Ishikawa (cell line): ENCODE data around the gene HSPB6.

ENCODE experiments used
- CEBPB ChIP-seq: IDR thresholded peaks from 2 replicates; pipeline ENCODE4 v1.6.1; 2012
- CREB1 ChIP-seq: IDR thresholded peaks from 2 replicates; pipeline ENCODE4 v1.6.1; 2012; ENCODE audit warnings: low read depth
- EGR1 ChIP-seq: IDR thresholded peaks from 2 replicates; pipeline ENCODE4 v1.6.1; 2012
- EP300 ChIP-seq: IDR thresholded peaks from 2 replicates; pipeline ENCODE4 v1.6.1; 2012; ENCODE audit warnings: borderline replicate concordance
- FOXM1 ChIP-seq: IDR thresholded peaks from 2 replicates; pipeline ENCODE4 v1.6.1; 2012; ENCODE audit warnings: low read depth, borderline replicate concordance
- NFIC ChIP-seq: IDR thresholded peaks from 2 replicates; pipeline ENCODE4 v1.6.1; 2012
- RAD21 ChIP-seq: IDR thresholded peaks from 2 replicates; pipeline ENCODE4 v1.6.1; 2012; ENCODE audit warnings: low read depth
- REST ChIP-seq: IDR thresholded peaks from 2 replicates; pipeline ENCODE4 v1.6.1; 2012; ENCODE audit warnings: low read depth, mild to moderate bottlenecking
- TAF1 ChIP-seq: IDR thresholded peaks from 2 replicates; pipeline ENCODE4 v1.6.1; 2012; ENCODE audit warnings: low read depth, mild to moderate bottlenecking
- TCF12 ChIP-seq: IDR thresholded peaks from 2 replicates; pipeline ENCODE4 v1.6.1; 2012; ENCODE audit warnings: low read depth
- TEAD4 ChIP-seq: IDR thresholded peaks from 2 replicates; pipeline ENCODE4 v1.6.1; 2012
- YY1 ChIP-seq: IDR thresholded peaks from 2 replicates; pipeline ENCODE4 v1.6.1; 2012; ENCODE audit warnings: low read depth
- ZBTB7A ChIP-seq: IDR thresholded peaks from 2 replicates; pipeline ENCODE4 v1.6.1; 2012; ENCODE audit warnings: low read depth
- TF ChIP-seq, protein P1 (sequence below): IDR thresholded peaks from 2 replicates; pipeline ENCODE4 v1.6.1; 2012
- TF ChIP-seq, protein P2 (sequence below): IDR thresholded peaks from 2 replicates; pipeline ENCODE4 v1.6.1; 2012

The HSPB6 gene

DNA sequence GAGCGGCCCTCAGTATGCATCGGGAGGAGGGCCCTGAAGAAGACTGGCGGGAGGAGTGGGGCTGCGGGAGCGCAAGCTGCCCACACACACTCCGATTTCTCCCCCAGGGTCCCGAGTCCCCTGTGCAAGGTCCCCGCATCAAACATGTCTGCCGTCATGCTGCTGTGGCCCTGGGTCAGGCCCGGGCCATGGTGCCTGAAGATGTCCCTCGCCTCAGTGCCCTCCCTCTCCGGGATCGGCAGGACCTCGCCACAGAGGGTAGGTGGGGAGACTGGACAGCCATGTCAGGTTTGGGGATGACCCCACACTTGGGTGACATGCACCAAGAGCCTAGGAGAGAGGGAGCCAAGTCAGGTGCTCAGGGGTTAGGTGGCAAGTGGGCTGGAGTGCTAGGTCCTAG lies 34.4 kb downstream of the HSPB6 start:
- TF ChIP-seq REST (no peak), NFIC (no peak), YY1 (no peak)
- TF ChIP-seq, protein P1, sequence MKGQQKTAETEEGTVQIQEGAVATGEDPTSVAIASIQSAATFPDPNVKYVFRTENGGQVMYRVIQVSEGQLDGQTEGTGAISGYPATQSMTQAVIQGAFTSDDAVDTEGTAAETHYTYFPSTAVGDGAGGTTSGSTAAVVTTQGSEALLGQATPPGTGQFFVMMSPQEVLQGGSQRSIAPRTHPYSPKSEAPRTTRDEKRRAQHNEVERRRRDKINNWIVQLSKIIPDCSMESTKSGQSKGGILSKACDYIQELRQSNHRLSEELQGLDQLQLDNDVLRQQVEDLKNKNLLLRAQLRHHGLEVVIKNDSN = no peak

- TF ChIP-seq CEBPB (no peak), FOXM1 (no peak), ZBTB7A (no peak), RAD21 (no peak), EGR1 (no peak), CREB1 (no peak), TEAD4 (no peak), TAF1 (no peak), YY1 (no peak), NFIC (no peak), REST (no peak), EP300 (no peak), TCF12 (no peak)
- TF ChIP-seq, protein P2, sequence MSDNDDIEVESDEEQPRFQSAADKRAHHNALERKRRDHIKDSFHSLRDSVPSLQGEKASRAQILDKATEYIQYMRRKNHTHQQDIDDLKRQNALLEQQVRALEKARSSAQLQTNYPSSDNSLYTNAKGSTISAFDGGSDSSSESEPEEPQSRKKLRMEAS = no peak
- TF ChIP-seq, protein P1 = no peak
These were observed 35.5 kb downstream of the HSPB6 start for GRCh38 chr19:35721374-35721773.

DNA sequence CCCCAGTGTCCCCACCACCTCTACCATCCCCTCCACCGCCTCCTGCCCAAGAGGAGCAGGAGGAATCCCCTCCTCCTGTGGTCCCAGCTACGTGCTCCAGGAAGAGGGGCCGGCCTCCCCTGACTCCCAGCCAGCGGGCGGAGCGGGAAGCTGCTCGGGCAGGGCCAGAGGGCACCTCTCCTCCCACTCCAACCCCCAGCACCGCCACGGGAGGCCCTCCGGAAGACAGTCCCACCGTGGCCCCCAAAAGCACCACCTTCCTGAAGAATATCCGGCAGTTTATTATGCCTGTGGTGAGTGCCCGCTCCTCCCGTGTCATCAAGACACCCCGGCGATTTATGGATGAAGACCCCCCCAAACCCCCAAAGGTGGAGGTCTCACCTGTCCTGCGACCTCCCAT lies 36.2 kb downstream of the HSPB6 start:
- TF ChIP-seq, protein P2 = no peak
- TF ChIP-seq TEAD4 (no peak), ZBTB7A (no peak), EGR1 (no peak), YY1 (no peak), RAD21 (no peak), EP300 (no peak), NFIC (no peak), CEBPB (no peak), TCF12 (no peak), REST (no peak), CREB1 (no peak), FOXM1 (no peak), TAF1 (no peak)
- TF ChIP-seq, protein P1 = no peak

DNA sequence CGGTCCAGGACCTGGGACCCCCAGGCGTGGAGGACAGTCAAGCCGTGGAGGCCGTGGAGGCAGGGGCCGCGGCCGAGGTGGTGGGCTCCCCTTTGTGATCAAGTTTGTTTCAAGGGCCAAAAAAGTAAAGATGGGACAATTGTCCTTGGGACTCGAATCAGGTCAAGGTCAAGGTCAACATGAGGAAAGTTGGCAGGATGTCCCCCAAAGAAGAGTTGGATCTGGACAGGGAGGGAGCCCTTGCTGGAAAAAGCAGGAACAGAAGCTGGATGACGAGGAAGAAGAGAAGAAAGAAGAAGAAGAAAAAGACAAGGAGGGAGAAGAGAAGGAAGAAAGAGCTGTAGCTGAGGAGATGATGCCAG lies 36.7 kb downstream of the HSPB6 start:
- TF ChIP-seq, protein P1 = no peak
